Astrocyte of the spinal cord (primary cell): ENCODE data around the gene CDH19.
A peak's percentile ranks its signal among the peaks of the same experiment; 100 is the strongest.

Experiments
- DNase-seq: peaks from one replicate; pipeline ENCODE4 v3.0.0; 2011; ENCODE audit warnings: low read depth, low spot score
- H3K4me3 ChIP-seq: 2 replicates; pipeline ENCODE4 v1.5.1; 2011; ENCODE audit warnings: low read depth, mild to moderate bottlenecking, low read length, moderate library complexity
- CTCF ChIP-seq: IDR thresholded peaks from 2 replicates; pipeline ENCODE4 v1.5.1; 2012; ENCODE audit warnings: low read depth, mild to moderate bottlenecking, low read length, inconsistent platforms
- in situ Hi-C: cut with HindIII; loops from 2 replicates; pipeline ENCODE4 v1.10.0; 2017; ENCODE audit warnings: low sequenced_read_pairs

The CDH19 gene

DNA sequence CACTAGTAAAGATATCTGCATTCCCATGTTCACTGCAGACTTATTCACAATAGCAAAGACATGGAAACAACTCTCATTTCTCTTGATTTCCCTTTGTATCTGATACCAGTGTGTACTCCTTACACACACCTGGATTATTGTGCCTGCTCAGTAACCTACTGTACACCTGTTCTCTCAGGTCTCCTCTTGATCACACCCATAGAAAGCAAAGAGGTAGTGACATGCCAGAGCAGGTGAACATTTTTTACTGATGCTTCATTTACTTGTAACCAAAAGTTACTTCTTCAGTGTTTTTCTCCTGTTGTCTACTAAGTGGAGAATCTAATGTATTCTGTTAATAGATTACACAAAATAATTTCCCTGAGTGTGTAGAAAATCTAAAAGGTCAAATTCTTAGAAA lies 46.8 kb downstream of the CDH19 start:
- in situ Hi-C loops = no loop called here
- DNase-seq = no peak
- no peak for TF ChIP-seq CTCF
- H3K4me3 ChIP-seq = no peak overlapping the region

GRCh38 chr18:66555585-66555984 lies 48.3 kb downstream of the CDH19 start:
- H3K4me3 ChIP-seq = no peak overlapping the region
- TF ChIP-seq CTCF = no peak
- DNase-seq = no peak
- in situ Hi-C loops = no loop called here

- peak; percentile 54 for DNase-seq
These were observed 50.1 kb downstream of the CDH19 start for GRCh38 chr18:66553824-66554223.

DNA sequence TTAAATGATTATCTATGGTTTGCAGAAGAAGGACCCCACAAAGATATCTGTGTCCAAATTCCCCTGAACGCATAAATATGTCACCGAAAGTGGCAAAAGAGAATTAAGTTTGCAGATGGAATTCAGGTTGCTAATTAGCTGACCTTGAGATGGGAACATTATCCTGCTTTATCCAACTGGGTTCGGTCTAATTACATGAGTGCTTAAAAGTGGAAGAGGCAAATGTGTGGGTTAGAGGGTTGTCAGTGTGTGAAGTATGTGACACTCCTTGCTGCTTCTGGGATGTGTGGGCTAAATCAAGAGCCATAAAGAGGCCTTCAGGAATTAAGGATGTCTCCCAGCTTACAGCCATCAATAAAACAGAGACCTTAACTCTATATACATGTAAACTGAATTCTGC lies 53.5 kb downstream of the CDH19 start:
- no peak for DNase-seq
- in situ Hi-C loops = no loop called here
- no peak overlapping the region for H3K4me3 ChIP-seq
- no peak for TF ChIP-seq CTCF

More at GRCh38 chr18:66553824-66554223, 50.1 kb downstream of the CDH19 start:
- in situ Hi-C loops = no loop called here
- TF ChIP-seq CTCF = no peak
- H3K4me3 ChIP-seq = no peak overlapping the region

DNA sequence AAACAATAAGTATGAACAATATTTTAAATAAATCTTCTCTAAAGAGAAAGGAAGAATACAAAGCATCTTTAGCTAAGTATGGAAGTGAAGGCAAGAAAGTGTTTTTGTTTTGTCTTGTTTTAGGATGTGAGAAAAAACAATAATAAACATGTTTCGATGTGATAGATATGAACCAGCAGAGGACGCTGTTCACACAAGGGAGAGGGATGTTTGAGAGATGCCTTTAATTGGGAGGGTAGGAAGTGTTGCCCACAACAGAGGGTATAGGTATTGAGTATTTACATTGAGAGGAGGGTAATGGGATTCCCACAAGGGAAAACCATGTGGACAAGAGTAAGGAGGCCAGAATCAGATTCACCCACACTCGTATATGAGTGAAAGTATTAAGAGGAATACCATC lies 55.1 kb downstream of the CDH19 start:
- TF ChIP-seq CTCF = no peak
- DNase-seq = no peak
- in situ Hi-C loops = no loop called here
- no peak overlapping the region for H3K4me3 ChIP-seq

DNA sequence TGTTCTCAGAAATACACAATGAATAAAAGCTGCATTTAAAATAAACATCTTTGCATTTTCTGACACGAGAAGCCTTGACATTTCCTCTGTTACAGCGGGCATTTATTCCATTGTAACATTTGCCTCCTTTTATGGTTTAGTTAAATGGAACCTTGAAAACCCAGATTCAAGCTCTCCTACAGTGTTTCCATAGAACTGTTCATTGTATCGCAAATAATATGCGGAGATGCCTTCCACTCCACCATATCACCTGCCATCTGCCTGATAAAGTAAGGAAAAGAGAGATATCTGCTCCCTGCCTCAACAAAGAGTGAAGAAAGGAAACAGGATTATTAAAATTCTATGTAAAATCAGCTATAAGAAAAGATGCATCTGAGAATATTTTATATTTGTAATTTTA lies 69.8 kb downstream of the CDH19 start:
- in situ Hi-C loops = no loop called here
- no peak for TF ChIP-seq CTCF
- no peak overlapping the region for H3K4me3 ChIP-seq
- DNase-seq = no peak

GRCh38 chr18:66533693-66534092 lies 70.2 kb downstream of the CDH19 start:
- no peak for DNase-seq
- TF ChIP-seq CTCF = no peak
- in situ Hi-C loops = no loop called here
- no peak overlapping the region for H3K4me3 ChIP-seq
